Cardiac fibroblast (primary cell): ENCODE data around the gene FBH1.

Source experiments
- DNase-seq, 2 donors: peaks; one replicate each; pipeline versions ENCODE4 v3.0.0 to v3.0.0-alpha.2; 2010; ENCODE audit warnings: low read depth in 2 of 2
- H3K4me3 ChIP-seq, 2 donors: replicated peaks in 1 of 2; 1 replicate in 1 of 2; 2 replicates in 1 of 2; pipeline ENCODE4 v1.5.1; 2011; ENCODE audit warnings: low read depth in 2 of 2, low read length in 2 of 2, mild to moderate bottlenecking in 2 of 2, moderate library complexity in 1 of 2
- CTCF ChIP-seq: IDR thresholded peaks from one replicate; pipeline ENCODE4 v1.5.1; 2011; ENCODE audit warnings: low read depth, mild to moderate bottlenecking, low read length, inconsistent platforms

FBH1 gene

GRCh38 chr10:5913736-5914135, 23.7 kb downstream of the FBH1 start:
- no peak for TF ChIP-seq CTCF
- no peak overlapping the region for H3K4me3 ChIP-seq
- DNase-seq, result no peak

- TF ChIP-seq CTCF, result no peak
These were observed 25.4 kb downstream of the FBH1 start for GRCh38 chr10:5915451-5915850.

GRCh38 chr10:5917305-5917704, 27.3 kb downstream of the FBH1 start:
- no peak for TF ChIP-seq CTCF
- no peak for DNase-seq
- no peak overlapping the region for H3K4me3 ChIP-seq

More at GRCh38 chr10:5915451-5915850, 25.4 kb downstream of the FBH1 start:
- DNase-seq, result no peak
- H3K4me3 ChIP-seq, result no peak overlapping the region

- no peak overlapping the region for H3K4me3 ChIP-seq
- no peak for DNase-seq
- TF ChIP-seq CTCF, result no peak
These were observed 28.7 kb downstream of the FBH1 start for GRCh38 chr10:5918763-5919162.

- no peak for TF ChIP-seq CTCF
- H3K4me3 ChIP-seq, result no peak overlapping the region
- DNase-seq, result no peak
These were observed 29.5 kb downstream of the FBH1 start for GRCh38 chr10:5919568-5919967.

- TF ChIP-seq CTCF, result no peak
- no peak overlapping the region for H3K4me3 ChIP-seq
- no peak for DNase-seq
These were observed 31.7 kb downstream of the FBH1 start for GRCh38 chr10:5921746-5922145.

- no peak for DNase-seq
- no peak overlapping the region for H3K4me3 ChIP-seq
- TF ChIP-seq CTCF, result no peak
These were observed 34.8 kb downstream of the FBH1 start for GRCh38 chr10:5924889-5925288.
